Endothelial cell of umbilical vein (primary cell): Measurements from ENCODE around the gene GRID1.

Experiments used
- EZH2 ChIP-seq: IDR thresholded peaks from 2 replicates; pipeline ENCODE4 v1.6.1; 2012; ENCODE audit warnings: borderline replicate concordance, low read depth, mild to moderate bottlenecking, moderate library complexity, low read length, inconsistent platforms; ENCODE audit not compliant: severe bottlenecking
- FOS ChIP-seq: IDR thresholded peaks from 2 replicates; pipeline ENCODE4 v1.6.1; 2011; ENCODE audit warnings: mild to moderate bottlenecking, low read length, moderate library complexity, borderline replicate concordance; ENCODE audit not compliant: insufficient read depth
- JUN ChIP-seq: IDR thresholded peaks from 2 replicates; pipeline ENCODE4 v1.6.1; 2011; ENCODE audit warnings: borderline replicate concordance, low read depth; ENCODE audit not compliant: insufficient read length, insufficient read depth
- MAX ChIP-seq: IDR thresholded peaks from 2 replicates; pipeline ENCODE4 v1.6.1; 2011; ENCODE audit not compliant: insufficient read depth, insufficient read length
- MYC ChIP-seq: IDR thresholded peaks from one replicate; pipeline ENCODE4 v1.6.1; 2011; ENCODE audit warnings: mild to moderate bottlenecking, low read depth, low read length
- POLR2A ChIP-seq: IDR thresholded peaks from 2 replicates; pipeline ENCODE4 v1.6.1; 2012; ENCODE audit warnings: low read depth, mild to moderate bottlenecking, control low read depth, low read length
- POLR2AphosphoS5 ChIP-seq: IDR thresholded peaks from 2 replicates; pipeline ENCODE4 v1.6.1; 2012; ENCODE audit warnings: low read depth, mild to moderate bottlenecking, control low read depth, low read length, moderate library complexity; ENCODE audit not compliant: insufficient read depth
- TF ChIP-seq, protein P1 (sequence below), 2 donors: IDR thresholded peaks; 1 replicate in 1 of 2; 2 replicates in 1 of 2; pipeline ENCODE4 v1.5.1; 2011; ENCODE audit warnings: low read length in 2 of 2, mild to moderate bottlenecking in 2 of 2, moderate library complexity in 2 of 2, control low read depth in 1 of 2, inconsistent platforms in 1 of 2, low read depth in 1 of 2; ENCODE audit not compliant: insufficient read depth in 1 of 2; ENCODE audit errors: extremely low read depth in 1 of 2

DNA sequence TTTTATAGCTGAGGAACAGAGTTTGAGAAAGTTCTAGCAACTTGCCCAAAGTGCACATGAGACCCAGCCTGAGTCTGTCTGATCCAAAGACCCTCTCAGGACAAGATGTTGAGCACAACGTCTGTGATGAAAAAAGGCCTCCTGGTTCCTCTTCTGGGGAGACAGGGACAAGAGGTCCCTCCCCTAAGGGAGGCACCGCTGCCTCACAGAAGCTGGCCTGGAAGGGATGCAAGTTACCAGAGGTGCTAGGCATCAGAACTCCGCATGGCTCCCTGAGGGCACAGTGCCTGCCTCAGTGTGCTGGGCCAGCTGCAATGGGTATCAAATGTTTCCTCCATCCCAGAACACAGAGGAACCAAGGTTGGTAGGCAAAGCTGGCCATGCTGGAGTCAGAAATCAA is 302.4 kb downstream of the GRID1 start:
- no peak for TF ChIP-seq MAX
- TF ChIP-seq EZH2, result no peak
- TF ChIP-seq, protein P1, sequence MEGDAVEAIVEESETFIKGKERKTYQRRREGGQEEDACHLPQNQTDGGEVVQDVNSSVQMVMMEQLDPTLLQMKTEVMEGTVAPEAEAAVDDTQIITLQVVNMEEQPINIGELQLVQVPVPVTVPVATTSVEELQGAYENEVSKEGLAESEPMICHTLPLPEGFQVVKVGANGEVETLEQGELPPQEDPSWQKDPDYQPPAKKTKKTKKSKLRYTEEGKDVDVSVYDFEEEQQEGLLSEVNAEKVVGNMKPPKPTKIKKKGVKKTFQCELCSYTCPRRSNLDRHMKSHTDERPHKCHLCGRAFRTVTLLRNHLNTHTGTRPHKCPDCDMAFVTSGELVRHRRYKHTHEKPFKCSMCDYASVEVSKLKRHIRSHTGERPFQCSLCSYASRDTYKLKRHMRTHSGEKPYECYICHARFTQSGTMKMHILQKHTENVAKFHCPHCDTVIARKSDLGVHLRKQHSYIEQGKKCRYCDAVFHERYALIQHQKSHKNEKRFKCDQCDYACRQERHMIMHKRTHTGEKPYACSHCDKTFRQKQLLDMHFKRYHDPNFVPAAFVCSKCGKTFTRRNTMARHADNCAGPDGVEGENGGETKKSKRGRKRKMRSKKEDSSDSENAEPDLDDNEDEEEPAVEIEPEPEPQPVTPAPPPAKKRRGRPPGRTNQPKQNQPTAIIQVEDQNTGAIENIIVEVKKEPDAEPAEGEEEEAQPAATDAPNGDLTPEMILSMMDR (IDR thresholded peaks at IDR 0.05; ENCODE audit: extremely low read depth in 1 of 2, insufficient read depth in 1 of 2, low read depth in 1 of 2, low read length in 2 of 2), result no peak
- no peak for TF ChIP-seq POLR2A
- no peak for TF ChIP-seq FOS
- no peak for TF ChIP-seq JUN
- TF ChIP-seq POLR2AphosphoS5, result no peak
- no peak for TF ChIP-seq MYC
